ENCODE measurements around the gene CDCA7.
"Not testable (repeated sequence)": the region's sequence is repeated elsewhere in the genome, so short reads cannot be mapped to it uniquely, and the experiment has no call there.

CDCA7 gene

DNA sequence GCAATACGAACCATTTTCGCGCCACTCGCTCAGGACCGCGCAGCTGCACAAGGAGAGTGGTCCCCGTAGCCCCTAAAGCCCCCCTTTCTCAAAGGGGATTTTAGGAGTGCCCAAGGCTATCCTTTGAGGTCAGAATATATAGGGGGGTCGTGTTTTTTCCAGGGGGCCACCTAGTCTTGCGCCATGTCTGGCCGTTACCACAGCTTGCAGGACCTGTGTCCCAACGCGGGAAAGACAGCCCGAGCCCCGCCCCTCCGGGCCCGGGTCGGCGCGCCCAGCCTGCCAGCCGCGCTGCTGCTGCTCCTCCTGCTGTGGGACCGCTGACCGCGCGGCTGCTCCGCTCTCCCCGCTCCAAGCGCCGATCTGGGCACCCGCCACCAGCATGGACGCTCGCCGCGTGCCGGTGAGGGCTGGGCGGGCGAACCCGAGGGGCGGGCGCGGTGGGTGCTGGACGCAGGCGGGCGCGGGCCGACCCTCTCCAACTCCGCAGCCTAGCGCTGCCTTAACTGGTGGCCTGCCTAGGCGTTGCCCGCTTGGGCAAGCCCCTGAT lies at the start of gene CDCA7:
Gene CDCA7 (plus strand): TSS at position 291 of the 550 bp plus-strand sequence. CDS start 92 bp downstream, at position 383.
- DNase-seq, result peak; percentile 80

DNA sequence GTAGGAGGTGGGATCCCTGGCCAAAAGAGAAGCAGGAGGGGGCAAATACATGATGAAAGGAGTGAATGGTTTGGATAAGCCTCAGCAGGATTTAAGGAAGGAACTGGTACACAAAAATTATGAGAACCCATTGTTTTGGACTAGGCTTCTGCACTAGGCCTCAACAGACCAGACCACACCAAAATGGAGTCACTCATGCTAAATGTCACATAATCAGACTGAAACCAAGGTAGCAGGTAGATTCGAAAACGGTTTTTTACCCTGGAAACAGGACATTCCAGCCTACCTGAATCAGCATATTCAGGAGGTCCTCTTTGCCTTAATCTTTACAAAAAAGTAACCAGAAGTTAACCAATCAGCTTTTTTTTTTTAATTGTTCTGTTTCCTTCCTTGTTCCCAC lies 49.4 kb upstream of the CDCA7 start:
- no peak for DNase-seq

DNA sequence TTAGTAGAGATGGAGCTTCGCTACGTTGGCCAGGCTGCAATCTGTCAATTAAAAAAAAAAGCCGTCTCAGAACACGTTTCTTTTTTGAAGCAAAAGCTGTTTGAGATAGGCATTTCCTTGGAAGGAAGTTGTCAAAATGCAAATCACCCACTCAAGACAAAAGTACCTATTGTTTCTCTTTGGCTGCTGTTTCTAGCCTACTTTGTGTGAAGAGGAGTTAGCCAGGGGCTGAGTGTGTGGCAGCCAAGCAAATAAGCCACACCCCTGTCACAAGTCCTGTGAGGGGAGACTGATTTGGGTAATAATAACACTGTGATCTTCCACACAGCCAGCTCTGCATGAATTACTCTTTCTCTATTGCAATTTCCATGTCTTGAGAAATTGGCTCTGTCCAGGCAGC lies 47.4 kb upstream of the CDCA7 start:
- no peak for DNase-seq

- not testable (repeated sequence) for DNase-seq
Observed at GRCh38 chr2:173309370-173309769, 45.3 kb upstream of the CDCA7 start.

DNA sequence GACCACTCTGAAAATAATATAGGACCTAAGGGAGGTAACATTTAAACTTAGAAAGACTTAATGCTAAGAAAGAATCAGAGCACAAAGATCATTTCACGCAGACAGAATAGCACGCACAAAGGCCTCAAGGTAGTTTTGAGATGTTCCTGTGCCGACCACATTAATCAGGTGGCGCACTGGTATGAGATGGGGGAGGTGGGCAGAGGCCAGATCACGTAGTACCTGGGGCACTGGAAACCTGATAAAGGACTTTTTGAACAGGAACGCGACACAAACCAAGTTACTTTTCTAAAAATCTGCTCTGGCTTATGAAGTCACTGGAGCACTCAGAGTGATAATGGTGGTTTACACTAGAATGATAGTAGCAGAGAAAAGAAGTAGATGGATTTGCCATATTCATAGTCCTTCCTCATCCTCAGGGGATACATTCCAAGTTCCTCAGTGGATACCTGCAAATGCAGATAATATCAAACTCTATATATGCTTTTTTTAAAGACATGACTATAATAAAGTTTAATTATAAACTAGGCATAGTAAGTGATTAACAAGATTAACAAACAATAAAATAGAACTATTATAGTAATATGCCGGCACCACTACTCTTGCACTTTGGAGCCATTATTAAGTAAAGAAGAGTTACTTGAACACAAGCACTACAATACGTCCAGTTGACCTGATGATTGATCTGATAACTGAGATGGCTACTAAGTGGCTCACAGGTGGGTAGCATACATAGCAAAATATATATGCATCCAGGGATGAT lies 42.6 kb upstream of the CDCA7 start:
- DNase-seq, result no peak

DNA sequence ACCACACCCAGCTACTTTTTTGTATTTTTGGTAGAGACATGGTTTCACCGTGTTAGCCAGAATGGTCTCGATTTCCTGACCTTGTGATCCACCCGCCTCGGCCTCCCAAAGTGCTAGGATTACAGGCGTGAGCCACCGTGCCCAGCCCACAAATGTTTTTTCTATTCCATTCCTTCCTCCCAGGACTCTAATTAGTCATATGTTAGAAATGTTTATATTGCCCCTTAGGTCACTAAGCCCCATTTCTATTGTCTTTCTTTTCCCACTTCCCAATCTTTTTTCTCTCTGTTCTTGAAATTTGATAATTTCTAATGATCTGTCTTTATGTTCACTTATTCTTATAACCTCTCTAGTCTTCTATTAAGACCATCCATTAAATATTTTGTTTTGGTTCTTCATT lies 31.3 kb upstream of the CDCA7 start:
- DNase-seq, result no peak

- no peak for DNase-seq
Observed at GRCh38 chr2:173326806-173327205, 27.9 kb upstream of the CDCA7 start.

- no peak for DNase-seq
Observed at GRCh38 chr2:173327421-173327820, 27.3 kb upstream of the CDCA7 start.

DNA sequence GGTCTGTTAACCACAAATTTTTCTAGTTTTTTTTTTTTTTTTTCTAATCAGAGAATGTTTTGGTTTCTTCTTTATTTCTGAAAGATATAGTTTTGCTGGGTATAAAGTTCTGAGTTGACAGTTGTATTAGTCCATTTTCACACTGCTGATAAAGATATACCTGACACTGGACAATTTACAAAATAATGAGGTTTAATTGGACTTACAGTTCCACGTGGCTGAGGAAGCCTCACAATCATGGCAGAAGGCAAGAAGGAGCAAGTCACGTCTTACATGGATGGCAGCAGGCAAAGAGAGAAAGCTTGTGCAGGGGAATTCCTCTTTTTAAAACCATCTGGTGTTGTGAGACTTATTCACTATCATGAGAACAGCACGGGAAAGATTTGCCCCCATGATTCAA lies 21.7 kb upstream of the CDCA7 start:
- not testable (repeated sequence) for DNase-seq

GRCh38 chr2:173339807-173340206 lies 14.9 kb upstream of the CDCA7 start:
- no peak for DNase-seq

- DNase-seq, result no peak
Observed at GRCh38 chr2:173343921-173344320, 10.8 kb upstream of the CDCA7 start.

DNA sequence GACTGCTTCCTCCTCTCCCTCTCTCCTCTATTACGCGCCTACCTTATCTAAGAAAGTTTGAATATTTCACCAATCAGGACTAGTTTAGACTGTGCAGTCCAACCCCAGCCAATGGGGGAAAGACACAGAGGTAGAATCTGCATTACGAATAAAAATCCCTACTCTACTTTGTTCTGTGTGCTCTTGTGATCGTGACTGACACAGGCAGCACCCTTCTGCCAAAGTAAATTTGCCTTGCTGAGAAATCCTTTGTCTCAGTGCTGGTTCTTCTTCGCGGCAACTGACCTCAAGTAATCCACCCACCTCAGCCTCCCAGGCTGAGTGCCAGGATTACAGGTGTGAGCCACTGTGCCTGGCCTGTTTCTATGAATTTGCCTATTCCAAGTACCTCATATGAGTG lies 8.6 kb upstream of the CDCA7 start:
- DNase-seq, result no peak

- peak; percentile 89 for DNase-seq
Observed at GRCh38 chr2:173347305-173348168, 7.1 kb upstream of the CDCA7 start.

GRCh38 chr2:173349287-173349686 lies 5.4 kb upstream of the CDCA7 start:
- no peak for DNase-seq

DNA sequence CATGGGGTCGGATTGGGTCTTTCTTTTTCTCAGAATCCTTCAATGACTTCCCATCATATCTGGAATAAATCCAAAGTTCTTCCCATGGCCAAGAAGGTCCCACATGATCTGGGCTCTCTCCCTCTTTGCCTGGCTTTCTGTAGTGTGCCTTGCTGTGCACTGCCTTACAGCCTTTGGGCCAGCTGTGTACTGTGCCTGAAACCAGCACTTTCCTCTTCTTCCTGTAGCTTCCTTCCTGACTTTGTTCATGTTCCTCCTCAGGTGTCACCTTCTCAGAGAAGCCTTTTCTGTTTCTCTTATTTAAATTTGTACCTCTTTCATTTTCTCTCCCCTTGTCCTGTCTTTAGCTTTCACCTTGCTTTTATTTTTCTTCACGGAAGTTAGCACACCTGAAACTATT lies 4.3 kb upstream of the CDCA7 start:
- DNase-seq, result no peak

- DNase-seq, result no peak
Observed at GRCh38 chr2:173351879-173352278, 2.8 kb upstream of the CDCA7 start.

GRCh38 chr2:173353556-173353955 lies 1.1 kb upstream of the CDCA7 start:
- DNase-seq, result no peak

DNA sequence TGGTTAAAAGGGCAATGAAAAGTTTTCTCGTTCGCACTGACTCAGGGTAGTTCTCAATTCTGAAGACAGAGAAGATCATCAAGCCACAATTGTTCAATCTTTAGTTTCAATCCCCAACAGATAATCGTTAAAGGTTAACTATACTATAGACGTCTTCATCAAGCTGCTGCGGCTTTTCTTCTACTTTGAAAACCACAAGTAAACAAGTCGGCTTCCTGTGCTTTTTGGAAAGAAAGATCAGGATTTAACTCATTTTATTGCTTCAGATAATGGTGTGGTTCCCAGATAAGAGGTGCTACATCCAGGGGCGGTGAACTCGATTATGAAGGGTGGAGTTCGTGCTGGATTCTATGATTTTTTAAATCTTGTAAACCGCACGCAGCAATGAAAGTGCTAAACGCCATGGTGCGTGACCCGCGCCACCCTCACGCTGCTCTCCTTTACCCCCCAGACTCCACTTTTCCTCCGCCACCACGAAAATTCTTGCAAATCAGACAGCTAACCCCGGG lies 545 bp upstream of the CDCA7 start:
- DNase-seq, result no peak

- peak; percentile 61 for DNase-seq
Observed at GRCh38 chr2:173355132-173355865, 627 bp downstream of the CDCA7 start.

- DNase-seq, result no peak
Observed at GRCh38 chr2:173355866-173356508, 1.3 kb downstream of the CDCA7 start.

DNA sequence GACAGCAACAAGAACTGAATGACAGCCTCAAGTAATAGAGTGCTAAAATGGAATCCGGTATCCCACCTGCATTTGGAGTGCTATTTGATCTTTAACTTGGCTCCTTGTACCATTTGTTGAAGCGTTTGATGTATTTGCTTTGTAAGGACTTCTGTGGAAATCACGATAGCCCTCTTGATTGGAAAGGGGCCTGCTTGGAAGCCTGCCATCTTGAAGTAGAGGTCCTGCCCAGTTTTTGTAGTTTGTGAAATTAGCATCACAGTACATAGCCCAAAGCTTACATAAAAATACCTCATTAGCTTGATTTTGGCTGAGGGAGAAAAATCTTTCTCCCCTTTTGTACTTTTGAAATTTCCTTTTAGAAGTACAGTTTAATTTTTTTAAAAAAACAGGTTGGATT lies 2.7 kb downstream of the CDCA7 start:
- peak; percentile 31 for DNase-seq

DNA sequence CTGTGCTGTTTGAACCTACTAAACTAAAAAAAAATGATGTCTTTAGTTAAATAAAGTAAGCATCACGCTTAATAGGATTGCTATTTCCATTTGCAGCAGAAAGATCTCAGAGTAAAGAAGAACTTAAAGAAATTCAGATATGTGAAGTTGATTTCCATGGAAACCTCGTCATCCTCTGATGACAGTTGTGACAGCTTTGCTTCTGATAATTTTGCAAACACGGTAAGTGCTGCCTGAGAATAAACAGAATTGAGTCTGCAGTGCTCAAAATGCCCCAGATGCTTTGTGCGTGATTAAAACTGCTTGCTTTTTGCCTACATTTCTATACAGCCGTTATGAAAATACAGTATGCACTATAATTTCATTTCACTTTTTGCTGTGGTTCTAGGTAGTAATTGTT lies 3.9 kb downstream of the CDCA7 start:
- no peak for DNase-seq

Measured in NCI-H345 (cell line).